ENCODE measurements around the gene C2.

C2 gene

DNA sequence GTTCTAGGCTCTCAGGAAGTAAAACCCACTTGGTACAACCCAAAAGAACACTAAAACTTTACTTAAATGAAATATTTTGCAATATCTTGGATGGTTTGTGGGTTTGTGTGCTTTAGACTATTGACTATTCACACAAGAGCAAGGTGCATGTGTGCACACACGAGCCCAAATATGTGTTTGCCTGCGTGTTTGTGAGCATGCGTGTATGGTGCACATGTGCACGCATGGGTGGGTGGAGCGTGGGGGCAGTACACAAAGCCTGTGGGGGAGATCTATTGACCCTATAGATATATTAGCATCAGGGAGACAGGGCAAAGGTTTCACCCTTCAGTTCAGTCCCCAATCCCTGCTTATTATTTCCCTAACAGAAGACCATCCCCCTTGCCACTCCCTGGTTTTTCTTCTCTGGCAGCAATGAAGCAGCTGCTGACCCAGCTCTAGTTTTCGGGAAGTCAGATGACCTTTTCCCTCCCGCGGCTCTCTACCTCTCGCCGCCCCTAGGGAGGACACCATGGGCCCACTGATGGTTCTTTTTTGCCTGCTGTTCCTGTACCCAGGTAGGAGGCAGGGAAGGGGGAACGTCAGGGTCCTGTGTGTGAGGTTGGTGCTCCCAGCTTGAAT lies at the start of gene C2:
Gene C2, plus strand, starts transcription at position 476 of the 621 bp plus-strand sequence. Its CDS starts 36 bp downstream, at position 512.
- no peak for DNase-seq

DNA sequence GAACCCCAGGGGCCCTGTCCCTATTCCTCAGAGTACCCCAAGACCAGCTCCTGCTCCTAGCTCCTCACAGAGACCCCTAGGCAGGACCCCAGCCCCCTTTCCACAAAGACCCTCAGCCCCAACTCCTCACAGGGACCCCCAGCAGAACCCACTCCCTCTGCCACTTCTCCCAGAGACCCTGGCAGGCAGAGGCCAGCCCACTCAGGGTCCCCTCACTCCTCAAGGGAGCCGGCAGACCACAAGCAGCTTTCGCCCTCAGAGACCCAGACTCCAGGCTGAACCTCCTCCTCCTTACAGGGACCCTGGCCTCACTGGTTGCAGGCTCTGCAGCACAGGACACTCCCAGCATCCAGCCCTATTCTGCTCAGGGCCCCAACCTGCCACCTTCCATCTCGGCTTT lies 49.3 kb upstream of the C2 start:
- DNase-seq, result no peak

- no peak for DNase-seq
Observed at GRCh38 chr6:31878726-31879125, 48.8 kb upstream of the C2 start, which contains the start of gene SLC44A4. SLC44A4 (minus strand) TSS chr6:31878997; CDS start chr6:31878980, 17 bp downstream.

DNA sequence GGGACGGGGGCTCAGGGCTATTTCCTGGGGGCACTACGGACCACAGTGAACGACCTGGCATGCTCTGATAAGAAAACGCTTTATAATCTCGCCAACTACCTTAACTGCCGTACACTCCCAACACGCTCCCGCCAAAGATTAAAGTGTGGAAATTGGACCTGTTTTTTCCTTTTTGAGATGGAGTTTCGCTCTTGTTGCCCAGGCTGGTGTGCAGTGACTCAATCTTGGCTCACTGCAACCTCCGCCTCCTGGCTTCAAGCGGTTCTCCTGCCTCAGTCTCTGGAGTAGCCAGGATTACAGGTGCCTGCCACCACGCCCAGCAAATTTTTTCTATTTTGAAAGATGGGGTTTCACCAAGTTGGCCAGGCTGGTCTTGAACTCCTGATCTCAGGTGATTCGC lies 48.4 kb upstream of the C2 start:
- no peak for DNase-seq

GRCh38 chr6:31879901-31880300 lies 47.6 kb upstream of the C2 start:
- DNase-seq, result no peak

GRCh38 chr6:31880616-31881015 lies 46.9 kb upstream of the C2 start:
- DNase-seq, result no peak

GRCh38 chr6:31881136-31881859 lies 46.2 kb upstream of the C2 start:
- DNase-seq, result no peak

GRCh38 chr6:31882344-31882743 lies 45.2 kb upstream of the C2 start:
- DNase-seq, result no peak

DNA sequence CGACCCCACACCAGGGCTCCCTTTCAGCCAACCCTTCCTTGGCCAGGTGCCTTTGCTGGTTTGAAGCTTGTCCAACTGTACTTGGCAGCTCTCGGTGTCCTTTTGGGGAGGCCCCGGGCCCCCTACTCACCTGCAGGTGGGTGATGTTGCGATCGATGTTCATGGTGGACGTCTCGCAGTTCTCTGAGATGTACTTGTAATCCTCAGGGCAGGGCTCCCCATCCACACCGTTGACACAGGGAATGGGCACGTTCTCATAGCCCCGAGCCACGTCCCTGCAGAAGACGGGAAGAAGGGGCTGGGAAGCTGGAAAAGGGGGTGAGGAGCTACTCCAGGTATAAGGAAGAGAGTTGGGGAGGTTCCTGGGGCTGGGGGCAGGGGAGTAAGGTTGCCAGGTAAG lies 43.8 kb upstream of the C2 start:
- no peak for DNase-seq

DNA sequence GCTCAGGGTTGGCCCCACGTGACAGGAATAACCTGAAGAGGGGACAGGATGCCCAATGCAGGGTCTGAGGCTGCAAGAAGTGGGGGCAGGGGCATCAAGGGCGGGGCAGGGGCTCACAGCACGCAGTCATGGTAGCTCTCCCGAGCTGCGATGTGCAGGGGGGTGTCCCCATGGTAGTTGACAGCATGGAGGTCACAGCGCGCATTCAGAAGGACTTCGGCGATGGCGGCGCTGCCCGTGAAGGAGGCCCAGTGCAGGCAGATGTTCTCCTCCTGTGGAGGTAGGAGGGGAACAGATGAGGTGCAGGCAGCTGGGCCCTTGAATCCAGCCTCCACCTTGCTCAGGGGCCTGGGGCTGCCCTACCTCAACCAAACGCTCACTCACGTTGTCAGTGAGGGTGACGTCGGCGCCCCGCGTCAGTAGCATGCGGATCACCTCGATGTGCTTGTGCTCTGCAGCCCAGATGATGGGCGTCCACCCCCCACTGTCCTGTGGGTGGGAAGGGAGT lies 42.9 kb upstream of the C2 start:
- no peak for DNase-seq

GRCh38 chr6:31886541-31886991 lies 41.0 kb upstream of the C2 start:
- DNase-seq, result no peak

DNA sequence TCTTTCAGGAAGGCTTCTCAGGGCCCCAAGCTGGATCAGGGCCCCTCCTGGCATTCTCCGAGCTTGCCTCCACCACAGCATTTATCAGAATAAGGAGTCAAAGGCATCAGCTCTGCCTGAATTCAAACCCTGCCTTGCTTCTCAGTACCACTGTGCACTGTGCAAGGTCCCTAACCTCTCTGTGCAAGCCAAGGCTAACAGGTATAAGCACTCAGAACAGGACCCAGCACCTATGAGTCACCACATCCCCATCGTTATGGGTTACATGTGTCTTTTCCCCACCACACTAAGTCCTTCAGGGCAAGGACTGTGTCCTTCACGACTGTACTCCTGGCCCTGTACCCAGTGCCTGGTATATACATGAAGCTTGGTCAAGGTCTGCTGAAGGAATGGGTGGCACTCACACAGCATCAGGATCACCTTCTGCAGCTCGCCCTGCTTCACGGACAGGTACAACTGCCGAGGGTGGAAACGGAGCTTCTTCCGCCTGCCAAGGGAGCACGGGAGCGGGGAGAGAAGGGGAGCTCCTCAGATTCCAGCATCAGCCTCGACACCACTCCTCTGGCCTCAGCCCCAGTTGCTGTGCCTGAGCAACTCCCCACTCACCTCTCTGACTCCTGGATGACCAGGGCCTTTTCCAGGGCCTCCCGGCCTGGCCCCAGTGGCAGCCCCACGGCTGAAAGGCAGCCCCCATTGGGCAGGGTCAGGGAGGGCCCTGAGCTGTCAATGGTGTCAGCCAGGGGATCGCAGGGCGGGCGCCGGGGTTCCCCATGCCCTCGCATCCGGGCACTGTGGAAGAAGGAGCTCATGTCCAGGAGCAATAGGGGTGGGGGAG lies 40.1 kb upstream of the C2 start:
- no peak for DNase-seq

DNA sequence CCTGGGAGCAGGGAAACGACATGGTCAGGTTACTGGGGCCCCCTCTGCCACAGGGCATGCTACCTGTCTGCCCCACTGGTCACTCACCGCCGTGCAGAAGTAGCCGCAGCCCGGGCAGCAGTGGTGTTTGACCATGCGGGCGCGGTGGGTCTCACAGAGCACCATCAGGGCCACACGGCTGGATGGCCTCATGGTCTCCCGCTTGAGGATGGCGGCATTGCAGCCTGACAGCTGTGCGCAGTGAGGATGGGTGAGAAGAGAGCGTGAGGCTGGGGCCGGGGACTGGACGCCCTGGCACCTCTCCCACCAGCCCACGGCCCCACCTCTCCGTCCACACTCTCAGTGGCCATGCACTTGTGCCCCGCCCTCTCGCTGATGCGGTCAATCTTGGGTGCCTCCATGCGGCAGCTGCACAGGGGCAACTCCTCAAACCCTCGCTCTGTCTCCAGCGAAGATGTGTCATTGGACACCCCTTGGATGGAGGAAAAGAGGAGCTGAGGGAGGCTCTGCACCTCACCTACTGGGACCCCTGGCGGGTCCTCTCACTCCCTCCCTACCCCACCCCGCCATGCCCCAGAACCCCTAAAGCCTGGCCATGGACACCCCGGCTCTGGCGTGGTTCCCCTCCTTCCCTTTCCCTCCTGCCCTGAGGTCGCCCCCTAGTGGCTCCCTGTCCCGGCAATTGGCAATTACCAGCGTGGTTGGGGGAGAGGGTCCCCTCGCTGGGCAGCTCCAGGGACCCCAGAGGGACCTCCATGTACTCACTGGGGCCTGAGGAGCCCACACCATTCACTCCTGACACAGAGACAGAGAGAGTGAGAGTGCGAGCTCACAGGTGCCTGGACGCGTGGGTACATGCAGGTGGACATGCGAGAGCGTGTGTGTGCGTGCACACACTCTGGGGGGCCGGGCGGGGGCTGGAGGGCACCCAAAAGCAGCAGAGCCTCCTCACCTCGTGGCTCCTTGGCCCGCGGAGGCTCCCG lies 39.0 kb upstream of the C2 start:
- no peak for DNase-seq

- no peak for DNase-seq
Observed at GRCh38 chr6:31889331-31889972, 38.1 kb upstream of the C2 start.

DNA sequence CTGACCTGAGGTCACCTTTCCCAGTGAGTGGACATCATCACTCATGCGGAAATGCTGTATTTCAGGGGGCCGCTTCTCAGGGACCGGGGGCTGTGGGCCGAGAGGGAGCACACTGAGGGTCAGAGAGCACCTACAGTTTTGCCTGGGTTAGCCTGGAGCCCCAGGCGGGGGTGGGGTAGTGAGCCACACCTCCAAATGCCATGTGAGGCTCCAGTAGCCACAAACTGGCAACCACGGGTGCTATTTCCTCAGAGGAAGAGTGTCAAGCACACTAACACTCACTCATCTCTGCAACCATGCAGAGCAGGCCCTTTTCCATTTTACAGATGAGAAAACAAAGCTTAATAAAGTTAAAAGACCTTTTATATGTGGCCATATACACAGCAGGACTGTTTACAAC lies 34.7 kb upstream of the C2 start:
- no peak for DNase-seq

- DNase-seq, result no peak
Observed at GRCh38 chr6:31896493-31896855, 31.0 kb upstream of the C2 start.

GRCh38 chr6:31896856-31897611 lies 30.5 kb upstream of the C2 start:
- DNase-seq, result no peak

DNA sequence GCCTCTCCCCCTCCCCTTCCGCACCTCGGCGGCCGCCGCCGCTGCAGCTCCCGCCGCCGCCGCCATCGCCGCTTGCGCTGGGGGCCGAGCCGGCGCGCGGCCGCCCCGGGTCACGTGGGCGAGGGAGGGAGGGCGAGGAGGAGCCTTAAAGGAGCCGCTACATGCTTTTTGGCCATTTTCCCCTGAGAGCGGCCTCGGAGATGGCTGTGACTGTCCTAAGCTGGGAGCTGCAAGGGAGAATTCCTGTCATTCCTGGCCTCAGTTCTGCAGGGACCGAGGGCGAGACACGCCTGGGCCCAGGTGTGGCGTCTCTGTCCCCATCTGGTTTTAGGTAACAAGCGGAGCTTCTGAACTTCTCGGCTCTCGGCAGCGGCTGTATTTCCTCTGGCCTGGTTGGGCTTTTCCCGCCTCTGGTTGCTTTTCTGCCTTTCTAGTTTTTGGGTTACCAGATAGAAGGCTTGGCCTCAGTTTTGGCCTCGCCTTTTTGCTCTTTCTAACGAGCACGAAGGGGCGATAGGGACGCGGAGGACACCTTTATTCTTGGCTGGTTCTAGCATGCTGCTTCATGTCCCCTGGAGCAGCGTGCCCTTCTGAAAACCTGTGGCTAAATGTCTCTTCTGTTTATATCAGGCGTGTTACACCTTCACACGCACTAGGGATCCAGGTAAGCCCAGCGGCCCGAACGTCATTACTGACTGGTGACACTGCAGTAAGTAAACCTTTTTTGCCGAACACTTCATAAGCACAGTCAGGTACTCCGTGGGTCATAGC lies 29.7 kb upstream of the C2 start, which contains the start of gene EHMT2:
Gene EHMT2, minus strand, starts transcription at position 87 of the 771 bp plus-strand sequence. Its CDS starts 21 bp downstream, at position 66.
- DNase-seq, result peak; percentile 91

- DNase-seq, result peak; percentile 55
Observed at GRCh38 chr6:31898383-31899011, 29.0 kb upstream of the C2 start.

All from islet precursor cell (in vitro differentiated cells).